Measurements from ENCODE around the gene ARL5A. TPM values are rescaled to one million over a fixed set of nuclear protein-coding genes. Genes with fewer than 3 reads are reported as not detected.

ARL5A gene
- total RNA-seq, 2 donors from 2014 or later = 32.0 to 46.5 TPM

DNA sequence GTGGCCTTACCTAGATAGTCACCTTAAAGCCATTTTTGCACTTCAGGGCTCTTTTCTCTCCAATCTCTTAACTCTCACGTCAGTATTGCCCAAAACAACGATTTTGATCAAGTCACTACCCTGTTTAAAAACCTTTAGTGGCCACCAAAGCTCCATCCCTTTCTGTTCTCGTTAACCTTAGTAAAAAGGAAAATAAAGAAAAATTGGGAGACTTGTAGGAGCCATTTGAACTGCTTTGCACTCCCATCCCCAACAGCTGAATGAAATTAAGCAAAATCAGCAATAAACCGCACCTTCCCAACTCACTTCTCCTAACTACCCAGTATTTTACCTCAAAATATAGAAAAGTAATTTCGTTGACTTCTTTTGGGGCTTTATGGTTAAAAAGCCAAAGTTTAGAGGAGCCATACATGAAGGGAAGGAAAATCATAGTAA lies 686 bp upstream of the ARL5A start:
- H3K27ac ChIP-seq = peak overlapping the region; percentile 83
- intact Hi-C loops (cut with DNase I) = no loop called here
- H3K9me3 ChIP-seq = no peaks in the 10 kb centered on the region
- no peaks in the 10 kb centered on the region for H3K4me1 ChIP-seq
- TF ChIP-seq, protein P1, sequence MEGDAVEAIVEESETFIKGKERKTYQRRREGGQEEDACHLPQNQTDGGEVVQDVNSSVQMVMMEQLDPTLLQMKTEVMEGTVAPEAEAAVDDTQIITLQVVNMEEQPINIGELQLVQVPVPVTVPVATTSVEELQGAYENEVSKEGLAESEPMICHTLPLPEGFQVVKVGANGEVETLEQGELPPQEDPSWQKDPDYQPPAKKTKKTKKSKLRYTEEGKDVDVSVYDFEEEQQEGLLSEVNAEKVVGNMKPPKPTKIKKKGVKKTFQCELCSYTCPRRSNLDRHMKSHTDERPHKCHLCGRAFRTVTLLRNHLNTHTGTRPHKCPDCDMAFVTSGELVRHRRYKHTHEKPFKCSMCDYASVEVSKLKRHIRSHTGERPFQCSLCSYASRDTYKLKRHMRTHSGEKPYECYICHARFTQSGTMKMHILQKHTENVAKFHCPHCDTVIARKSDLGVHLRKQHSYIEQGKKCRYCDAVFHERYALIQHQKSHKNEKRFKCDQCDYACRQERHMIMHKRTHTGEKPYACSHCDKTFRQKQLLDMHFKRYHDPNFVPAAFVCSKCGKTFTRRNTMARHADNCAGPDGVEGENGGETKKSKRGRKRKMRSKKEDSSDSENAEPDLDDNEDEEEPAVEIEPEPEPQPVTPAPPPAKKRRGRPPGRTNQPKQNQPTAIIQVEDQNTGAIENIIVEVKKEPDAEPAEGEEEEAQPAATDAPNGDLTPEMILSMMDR (IDR thresholded peaks at IDR 0.05) = no peak
- peak overlapping the region; percentile 94 for H3K4me3 ChIP-seq
- no peaks in the 10 kb centered on the region for H3K36me3 ChIP-seq
- DNase-seq = no peak
- H3K27me3 ChIP-seq = no peaks in the 10 kb centered on the region
- peak overlapping the region; percentile 7 to 36 for H3K9ac ChIP-seq (ENCODE audit: low read depth in 2 of 2, low read length in 2 of 2)

DNA sequence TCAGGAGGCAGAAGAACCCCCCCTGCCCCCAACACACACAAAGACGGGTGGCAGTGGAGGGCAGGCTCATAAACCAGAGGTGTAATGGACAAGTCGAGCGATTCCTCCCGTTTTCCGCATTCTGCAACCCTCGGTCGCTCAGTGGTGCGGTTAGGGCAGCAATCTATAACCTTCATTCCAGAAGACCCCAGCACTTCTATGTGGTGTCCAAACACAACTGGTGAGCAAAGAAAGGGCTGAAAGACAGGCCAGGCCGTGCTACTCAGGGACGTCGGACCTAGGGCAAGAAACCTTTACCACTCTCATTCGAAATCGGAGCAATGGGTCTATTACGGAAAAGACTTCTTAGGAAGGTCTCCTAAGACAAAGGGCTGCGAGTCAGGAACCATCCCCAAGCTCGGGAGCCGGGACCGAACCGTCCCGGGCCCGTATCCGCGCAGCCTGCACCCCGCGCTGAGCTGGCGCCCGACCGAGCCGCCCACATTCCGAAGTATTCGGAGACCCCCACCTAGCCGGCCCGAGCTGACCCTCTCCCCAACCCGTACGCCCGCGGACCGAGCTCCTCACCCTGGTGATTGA lies 568 bp downstream of the ARL5A start:
- Histone ChIP-seq H3K4me1 (no peaks in the 10 kb centered on the region), H3K27ac (peak overlapping the region; percentile 83), H3K36me3 (no peaks in the 10 kb centered on the region), H3K27me3 (no peaks in the 10 kb centered on the region), H3K4me3 (peak overlapping the region; percentile 94), H3K9me3 (no peaks in the 10 kb centered on the region), H3K9ac (ENCODE audit: low read depth in 2 of 2, low read length in 2 of 2) (peak overlapping the region; percentile 88)
- TF ChIP-seq, protein P1 (IDR thresholded peaks at IDR 0.05) = no peak
- intact Hi-C loops (cut with DNase I) = no loop called here
- DNase-seq = peak; percentile 52

DNA sequence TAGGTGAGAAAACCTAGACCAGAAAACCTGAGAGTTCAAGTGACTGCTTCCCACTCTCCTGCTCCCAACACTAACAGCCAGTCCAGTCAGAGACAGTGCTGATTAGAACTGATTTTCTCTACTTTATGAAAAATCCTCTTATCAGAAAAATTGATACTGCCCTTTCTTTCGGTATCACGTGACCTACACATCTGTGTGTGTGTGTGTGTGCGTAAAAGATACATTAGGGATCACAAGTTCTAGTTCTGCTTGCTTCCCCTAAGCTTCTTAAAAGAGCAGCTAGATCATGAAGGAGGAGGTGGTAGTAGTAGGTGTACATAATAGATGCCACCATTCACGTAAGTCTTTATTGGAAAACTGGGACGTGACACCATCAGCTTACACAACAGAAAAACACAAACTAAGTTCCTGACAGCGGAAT lies 1.5 kb downstream of the ARL5A start:
- Histone ChIP-seq H3K9me3 (no peaks in the 10 kb centered on the region), H3K27ac (no peak overlapping the region), H3K9ac (ENCODE audit: low read depth in 2 of 2, low read length in 2 of 2) (peak overlapping the region in 1 of 2 donors; percentile 88), H3K4me3 (peak overlapping the region; percentile 94), H3K4me1 (no peaks in the 10 kb centered on the region), H3K36me3 (no peaks in the 10 kb centered on the region), H3K27me3 (no peaks in the 10 kb centered on the region)
- DNase-seq = no peak
- intact Hi-C loops (cut with DNase I) = no loop called here
- TF ChIP-seq, protein P1 (IDR thresholded peaks at IDR 0.05) = no peak

DNA sequence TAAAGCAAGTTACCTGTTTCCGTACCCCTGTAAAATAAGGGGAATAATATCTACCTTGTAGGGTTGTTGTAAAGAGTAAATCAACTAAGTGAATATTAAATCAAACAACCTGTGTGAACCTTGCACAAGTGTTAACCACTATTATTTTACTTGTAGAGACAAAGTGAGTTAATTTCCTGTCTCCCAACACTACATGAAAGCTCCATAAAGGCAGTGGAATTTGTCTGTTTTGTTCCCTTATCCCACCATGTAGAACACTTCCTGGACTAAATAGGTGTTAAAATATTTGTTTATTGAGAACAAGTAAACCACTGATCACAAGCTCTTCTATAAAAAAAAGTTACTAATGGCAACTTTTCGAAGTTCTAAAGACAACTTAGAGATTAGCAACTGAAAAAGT lies 3.3 kb downstream of the ARL5A start:
- TF ChIP-seq, protein P1 (IDR thresholded peaks at IDR 0.05) = no peak
- H3K9me3 ChIP-seq = no peaks in the 10 kb centered on the region
- H3K9ac ChIP-seq (ENCODE audit: low read depth in 2 of 2, low read length in 2 of 2) = no peak overlapping the region
- intact Hi-C loops (cut with DNase I) = no loop called here
- H3K27ac ChIP-seq = no peak overlapping the region
- DNase-seq = no peak
- H3K36me3 ChIP-seq = no peaks in the 10 kb centered on the region
- H3K4me3 ChIP-seq = no peak overlapping the region
- H3K4me1 ChIP-seq = no peaks in the 10 kb centered on the region
- H3K27me3 ChIP-seq = no peaks in the 10 kb centered on the region

DNA sequence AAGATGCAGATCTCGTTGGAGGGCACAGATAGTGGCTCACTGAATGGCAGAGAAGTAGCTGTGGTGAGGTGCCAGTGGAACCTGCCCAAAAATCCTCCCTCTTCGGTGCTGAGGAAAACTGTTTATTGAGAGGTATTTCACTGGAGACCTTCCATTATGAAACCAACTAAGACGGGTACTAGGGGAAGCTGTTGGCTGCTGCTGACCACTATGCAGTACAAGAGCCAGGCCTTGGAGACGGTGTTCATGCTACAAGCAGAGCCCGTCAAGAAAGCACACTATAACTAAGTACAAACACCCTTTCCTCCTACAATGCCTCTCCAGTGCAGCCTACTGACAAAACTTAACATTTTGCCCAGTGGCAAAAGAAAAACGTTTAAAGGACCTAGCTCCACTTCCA lies 4.6 kb downstream of the ARL5A start:
- no peaks in the 10 kb centered on the region for H3K9me3 ChIP-seq
- no peak overlapping the region for H3K27ac ChIP-seq
- no peak for DNase-seq
- no peaks in the 10 kb centered on the region for H3K27me3 ChIP-seq
- intact Hi-C loops (cut with DNase I) = no loop called here
- no peak overlapping the region for H3K9ac ChIP-seq (ENCODE audit: low read depth in 2 of 2, low read length in 2 of 2)
- TF ChIP-seq, protein P1 (IDR thresholded peaks at IDR 0.05) = no peak
- H3K4me3 ChIP-seq = no peak overlapping the region
- no peaks in the 10 kb centered on the region for H3K36me3 ChIP-seq
- no peaks in the 10 kb centered on the region for H3K4me1 ChIP-seq
